Common myeloid progenitor, CD34-positive (primary cell): ENCODE results near the gene EXT2.

ENCODE experiments used
- CTCF ChIA-PET: fragments of 350-600 bp; sonication (Branson Sonifier 250); formaldehyde crosslinking; loops from one replicate; lab custom pipeline; 2021; ENCODE audit warnings: antibody characterized with exemption; lab: Charles Lee
- POLR2A ChIA-PET: fragments of 350-600 bp; sonication (Branson Sonifier 250); formaldehyde crosslinking; loops from one replicate; lab custom pipeline; 2021; ENCODE audit warnings: antibody characterized with exemption; lab: Charles Lee
- DNase-seq, 3 donors: peaks; one replicate each; pipeline versions ENCODE4 v3.0.0 to v3.0.0-alpha.2; 2013
- H3K27ac ChIP-seq, 2 experiments: 1 replicate in 1 of 2; 2 replicates in 1 of 2; pipeline ENCODE4 v1.7.0; 2013; ENCODE audit warnings: inconsistent platforms in 2 of 2, low read length in 2 of 2, mild to moderate bottlenecking in 2 of 2, low read depth in 1 of 2, moderate library complexity in 1 of 2; ENCODE audit not compliant: severe bottlenecking in 2 of 2, insufficient read depth in 1 of 2, poor library complexity in 1 of 2
- H3K27me3 ChIP-seq, 5 experiments: replicated peaks in 2 of 5; 1 replicate in 3 of 5; 2 replicates in 2 of 5; pipeline versions ENCODE4 v1.6.1 to v1.7.0; 2013; ENCODE audit warnings: low read length in 4 of 5, mild to moderate bottlenecking in 2 of 5, moderate library complexity in 2 of 5, inconsistent platforms in 1 of 5; ENCODE audit not compliant: insufficient read depth in 5 of 5, control insufficient read depth in 4 of 5
- H3K36me3 ChIP-seq, 4 experiments: 1 replicate in 2 of 4; 2 replicates in 2 of 4; pipeline versions ENCODE4 v1.6.1 to v1.7.0; 2013; ENCODE audit warnings: low read length in 3 of 4, control low read depth in 1 of 4, mild to moderate bottlenecking in 1 of 4; ENCODE audit not compliant: control insufficient read depth in 4 of 4, insufficient read depth in 4 of 4
- H3K4me1 ChIP-seq, 4 experiments: 1 replicate in 3 of 4; 2 replicates in 1 of 4; pipeline versions ENCODE4 v1.6.1 to v1.7.1; 2013; ENCODE audit warnings: low read length in 3 of 4, mild to moderate bottlenecking in 3 of 4, control low read depth in 1 of 4, inconsistent platforms in 1 of 4, moderate library complexity in 1 of 4; ENCODE audit not compliant: control insufficient read depth in 4 of 4, insufficient read depth in 4 of 4; ENCODE audit errors: control extremely low read depth in 1 of 4
- H3K4me3 ChIP-seq, 7 experiments: 1 replicate in 4 of 7; 2 replicates in 3 of 7; pipeline versions ENCODE4 v1.5.1 to v1.7.0; 2013; ENCODE audit warnings: mild to moderate bottlenecking in 7 of 7, low read length in 6 of 7, moderate library complexity in 6 of 7, inconsistent platforms in 2 of 7, low read depth in 2 of 7, control low read depth in 1 of 7; ENCODE audit not compliant: insufficient read depth in 4 of 7, control insufficient read depth in 1 of 7; ENCODE audit errors: extremely low read depth in 1 of 7
- H3K9me3 ChIP-seq, 5 experiments: 1 replicate in 4 of 5; 2 replicates in 1 of 5; pipeline versions ENCODE4 v1.6.1 to v1.7.1; 2013; ENCODE audit warnings: low read length in 4 of 5, mild to moderate bottlenecking in 2 of 5, inconsistent platforms in 1 of 5, low read depth in 1 of 5, moderate library complexity in 1 of 5; ENCODE audit not compliant: control insufficient read depth in 4 of 5, insufficient read depth in 2 of 5; ENCODE audit errors: control extremely low read depth in 1 of 5
- WGBS: methylation state at CpG from one replicate; pipeline ENCODE4 v1.1.5; 2013; ENCODE audit not compliant: insufficient coverage; 5-methylcytosine and 5-hydroxymethylcytosine counted together

Gene EXT2

GRCh38 chr11:44199816-44200215, 104.3 kb downstream of the EXT2 start:
- POLR2A ChIA-PET: no interaction called here
- Histone ChIP-seq H3K27me3 (no peaks in the 10 kb centered on the region), H3K4me3 (no peak overlapping the region), H3K36me3 (peaks cover 9 to 18% (median 11%) of the 10 kb centered on the region in 4 experiments), H3K9me3 (peaks cover 0 to 13% (median 2%) of the 10 kb centered on the region in 5 experiments), H3K27ac (no peak overlapping the region), H3K4me1 (no peaks in the 10 kb centered on the region)
- no peak for DNase-seq
- CTCF ChIA-PET: no interaction called here
- no CpG with 5 or more reads among the region's 4 CpGs for WGBS

DNA sequence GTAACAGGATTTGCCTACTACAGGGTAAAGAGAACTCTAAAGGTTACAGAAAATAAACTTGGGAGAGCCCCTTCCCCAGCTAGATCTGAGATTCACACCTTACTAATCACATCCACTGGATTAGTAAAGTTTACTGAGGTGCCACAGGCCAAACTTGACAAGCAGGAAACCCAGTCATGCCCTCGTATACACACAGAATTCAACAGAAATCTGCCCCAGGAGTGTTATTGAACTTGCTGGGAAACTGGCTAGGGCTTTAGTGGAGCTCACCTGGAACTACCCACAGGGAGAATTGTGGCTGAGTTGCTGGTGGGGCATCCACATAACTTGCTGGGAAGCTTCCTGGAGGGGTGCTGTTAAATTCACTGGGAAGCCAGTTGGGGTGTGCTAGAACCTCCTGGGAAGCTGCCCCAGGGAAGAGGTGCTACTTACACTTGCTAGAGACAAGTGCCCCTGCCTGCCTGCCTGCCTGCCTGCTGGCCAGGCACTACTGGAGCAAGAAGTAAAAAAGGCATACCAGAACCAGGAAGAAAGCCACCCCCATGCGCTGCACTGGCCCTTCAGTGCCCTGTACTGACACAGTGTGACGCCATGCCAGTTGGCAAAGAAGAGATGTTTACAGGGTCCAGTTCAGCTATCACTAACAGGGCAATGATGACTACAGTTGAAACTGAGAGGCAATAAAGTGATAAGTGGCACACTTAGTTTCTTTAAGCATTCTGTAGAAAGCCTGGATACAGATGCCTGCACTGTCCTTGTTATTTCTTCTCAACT, 108.0 kb downstream of the EXT2 start:
- H3K9me3 ChIP-seq: no peaks in the 10 kb centered on the region
- H3K27me3 ChIP-seq: no peaks in the 10 kb centered on the region
- ChIA-PET CTCF (no interaction called here), POLR2A (no interaction called here)
- WGBS: 97% methylated on average over 2 of the region's 3 CpGs
- H3K4me1 ChIP-seq: no peaks in the 10 kb centered on the region
- no peak overlapping the region for H3K27ac ChIP-seq
- H3K4me3 ChIP-seq: no peak overlapping the region
- DNase-seq: no peak
- peaks cover 4 to 26% (median 15%) of the 10 kb centered on the region in 4 experiments for H3K36me3 ChIP-seq

DNA sequence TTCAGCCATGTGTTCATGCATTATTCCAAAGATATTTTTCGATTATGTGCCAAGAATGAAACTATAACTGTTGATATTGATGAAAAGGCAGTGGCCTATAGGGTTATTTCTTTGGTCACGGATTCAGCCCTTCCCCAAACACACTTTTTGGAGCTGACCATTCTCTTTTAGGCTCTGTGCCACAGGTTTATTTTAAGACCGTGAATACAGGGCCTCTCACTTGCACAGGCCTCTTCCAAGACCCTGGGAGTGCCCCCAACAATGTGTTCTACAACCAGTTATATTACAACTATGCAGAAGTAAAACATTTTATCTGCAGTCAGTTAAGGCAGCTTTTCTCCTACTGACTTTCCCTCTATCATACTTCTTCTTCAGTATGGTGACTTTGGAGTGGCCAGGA, 109.9 kb downstream of the EXT2 start:
- no peak for DNase-seq
- peaks cover 4 to 41% (median 15%) of the 10 kb centered on the region in 4 experiments for H3K36me3 ChIP-seq
- WGBS: 100% methylated on average over 2 of the region's 3 CpGs
- CTCF ChIA-PET: no interaction called here
- POLR2A ChIA-PET: no interaction called here
- no peaks in the 10 kb centered on the region for H3K9me3 ChIP-seq
- H3K27ac ChIP-seq: no peak overlapping the region
- H3K4me3 ChIP-seq: no peak overlapping the region
- H3K27me3 ChIP-seq: no peaks in the 10 kb centered on the region
- no peaks in the 10 kb centered on the region for H3K4me1 ChIP-seq

DNA sequence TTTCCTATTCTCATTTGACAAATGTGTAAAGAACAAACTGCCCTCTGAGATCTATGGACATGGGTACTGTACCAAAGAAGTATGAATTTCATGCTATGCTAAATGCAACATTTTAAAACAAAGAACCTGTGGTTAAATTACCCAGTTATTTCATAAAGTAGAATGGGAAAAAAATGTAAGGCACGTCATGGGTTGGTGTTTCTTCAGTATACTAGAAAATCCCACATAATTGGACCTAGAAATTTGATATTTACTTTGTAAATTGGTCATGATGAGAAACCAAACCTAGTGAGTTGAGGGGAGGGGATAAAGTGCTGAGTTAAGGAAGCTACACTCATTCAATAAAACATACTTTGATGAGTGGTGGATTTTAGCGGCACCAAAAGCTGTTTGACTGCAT, 110.4 kb downstream of the EXT2 start:
- POLR2A ChIA-PET: no interaction called here
- Histone ChIP-seq H3K4me1 (no peaks in the 10 kb centered on the region), H3K27me3 (no peaks in the 10 kb centered on the region), H3K36me3 (peaks cover 4 to 38% (median 15%) of the 10 kb centered on the region in 4 experiments), H3K9me3 (no peaks in the 10 kb centered on the region), H3K27ac (no peak overlapping the region), H3K4me3 (no peak overlapping the region)
- no CpG with 5 or more reads among the region's 2 CpGs for WGBS
- DNase-seq: no peak
- CTCF ChIA-PET: no interaction called here

DNA sequence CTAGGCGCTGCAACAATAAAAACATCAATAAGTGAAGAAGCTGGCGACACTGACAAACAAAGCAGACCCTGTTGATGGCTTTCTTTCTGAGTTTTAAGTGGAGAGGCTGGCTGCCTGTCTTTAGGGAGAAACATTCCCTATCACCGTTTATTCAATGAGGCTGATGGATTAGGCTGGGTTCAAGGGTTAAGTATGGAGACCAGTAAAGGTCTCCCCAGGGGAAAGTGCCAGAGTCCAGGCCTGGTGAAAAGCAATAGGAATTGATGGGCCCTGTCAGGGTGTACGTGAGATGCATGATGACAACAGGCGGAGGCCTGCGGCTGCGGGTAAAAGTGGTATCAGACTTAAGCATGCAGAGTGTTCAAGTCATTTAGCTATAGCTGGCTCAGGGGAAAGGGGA, 111.8 kb downstream of the EXT2 start:
- CTCF ChIA-PET: no interaction called here

DNA sequence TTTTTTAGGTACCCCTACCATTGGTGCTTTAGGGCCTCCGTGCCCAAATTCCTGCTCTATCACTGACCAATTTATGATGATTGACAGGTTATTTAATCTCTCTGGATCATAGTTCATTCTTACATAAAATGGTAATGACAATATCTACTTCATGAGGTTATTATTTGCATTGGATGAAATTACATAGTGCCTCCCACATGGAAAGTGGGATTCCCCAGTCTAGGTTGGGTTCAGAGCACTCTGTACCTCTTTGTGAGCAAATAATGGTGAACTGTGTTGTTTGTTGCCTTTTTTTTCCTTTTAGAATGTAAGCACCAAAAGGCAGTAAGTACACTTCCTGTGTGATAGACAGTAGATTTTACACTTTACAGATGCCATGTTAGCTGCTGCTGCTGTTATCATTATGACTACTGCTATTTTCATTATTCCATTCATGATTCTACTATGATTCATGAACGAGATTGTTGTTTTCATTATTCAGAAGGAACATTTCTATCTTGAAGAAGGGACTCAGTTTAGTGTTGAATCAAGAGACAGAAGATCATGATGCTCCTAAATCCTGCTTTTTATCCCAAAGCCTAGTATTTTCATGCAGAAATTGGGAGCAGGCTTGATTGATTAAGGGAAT, 113.6 kb downstream of the EXT2 start:
- H3K27ac ChIP-seq: no peak overlapping the region
- 100% methylated on average over 1 of the region's 2 CpGs for WGBS
- CTCF ChIA-PET: no interaction called here
- no peak overlapping the region for H3K4me3 ChIP-seq
- H3K36me3 ChIP-seq: peaks cover 2 to 40% (median 15%) of the 10 kb centered on the region in 4 experiments
- no peak for DNase-seq
- H3K4me1 ChIP-seq: no peaks in the 10 kb centered on the region
- POLR2A ChIA-PET: no interaction called here
- H3K27me3 ChIP-seq: no peaks in the 10 kb centered on the region
- peaks cover 0 to 15% (median 2%) of the 10 kb centered on the region in 5 experiments for H3K9me3 ChIP-seq

More for the DNA sequence above, 111.8 kb downstream of the EXT2 start:
- H3K36me3 ChIP-seq: peaks cover 6 to 42% (median 15%) of the 10 kb centered on the region in 4 experiments
- H3K4me3 ChIP-seq: no peak overlapping the region
- POLR2A ChIA-PET: interaction anchor here (1.2 kb wide), 1 partner anchor 28 kb away, joined by 3 read pairs; no protein-coding TSS in a partner anchor
- no peak for DNase-seq
- peaks cover 0 to 6% (median 0%) of the 10 kb centered on the region in 5 experiments for H3K9me3 ChIP-seq
- H3K27ac ChIP-seq: no peak overlapping the region
- H3K4me1 ChIP-seq: no peaks in the 10 kb centered on the region
- 100% methylated on average over 7 of the region's 7 CpGs for WGBS
- no peaks in the 10 kb centered on the region for H3K27me3 ChIP-seq

GRCh38 chr11:44212128-44212527, 116.7 kb downstream of the EXT2 start:
- ChIA-PET POLR2A (no interaction called here), CTCF (no interaction called here)
- no peak for DNase-seq
- peaks cover 0 to 15% (median 2%) of the 10 kb centered on the region in 5 experiments for H3K9me3 ChIP-seq
- WGBS: 100% methylated on average over 1 of the region's 6 CpGs
- no peak overlapping the region for H3K27ac ChIP-seq
- H3K4me3 ChIP-seq: no peak overlapping the region
- no peaks in the 10 kb centered on the region for H3K4me1 ChIP-seq
- peaks cover 2 to 29% (median 10%) of the 10 kb centered on the region in 4 experiments for H3K36me3 ChIP-seq
- no peaks in the 10 kb centered on the region for H3K27me3 ChIP-seq
